ENCODE results near the gene SCARB1.

Gene SCARB1

GRCh38 chr12:124821252-124822200, 42.1 kb downstream of the SCARB1 start:
- TF ChIP-seq SNAI2 (CRISPR knock-in tag; IDR thresholded peaks at IDR 0.05) (no peak), PPARA (CRISPR knock-in tag; IDR thresholded peaks at IDR 0.05; ENCODE audit: borderline replicate concordance) (no peak), ZFP3 (CRISPR knock-in tag; IDR thresholded peaks at IDR 0.05) (no peak), POU6F1 (CRISPR knock-in tag; IDR thresholded peaks at IDR 0.05; ENCODE audit: borderline replicate concordance, low read depth) (no peak), OSR1 (CRISPR knock-in tag; IDR thresholded peaks at IDR 0.05) (no peak), CSDC2 (CRISPR knock-in tag; IDR thresholded peaks at IDR 0.05) (no peak), TOX (CRISPR knock-in tag; IDR thresholded peaks at IDR 0.05; ENCODE audit: borderline replicate concordance) (no peak), ZC3H10 (CRISPR knock-in tag; IDR thresholded peaks at IDR 0.05) (no peak), RARB (CRISPR knock-in tag; IDR thresholded peaks at IDR 0.05) (no peak), PATZ1 (CRISPR knock-in tag; IDR thresholded peaks at IDR 0.05; ENCODE audit: borderline replicate concordance) (no peak)
- ATAC-seq = no peak

GRCh38 chr12:124820199-124820598, 43.5 kb downstream of the SCARB1 start:
- no peak for ATAC-seq
- no peak for TF ChIP-seq PATZ1 (CRISPR knock-in tag; IDR thresholded peaks at IDR 0.05; ENCODE audit: borderline replicate concordance)
- no peak for TF ChIP-seq ZFP3 (CRISPR knock-in tag; IDR thresholded peaks at IDR 0.05)
- TF ChIP-seq ARNTL (CRISPR knock-in tag; IDR thresholded peaks at IDR 0.05; ENCODE audit: borderline replicate concordance, low read depth) = no peak

GRCh38 chr12:124819525-124819924, 44.1 kb downstream of the SCARB1 start:
- ATAC-seq = no peak

GRCh38 chr12:124819080-124819479, 44.6 kb downstream of the SCARB1 start:
- TF ChIP-seq CREB5 (CRISPR knock-in tag; IDR thresholded peaks at IDR 0.05; ENCODE audit: low read depth) = no peak
- no peak for ATAC-seq

More at GRCh38 chr12:124819525-124819924, 44.1 kb downstream of the SCARB1 start:
- TF ChIP-seq ZNF565 (CRISPR knock-in tag; conservative IDR thresholded peaks at IDR 0.05; ENCODE audit: low read depth) (no peak), TCF4 (CRISPR knock-in tag; IDR thresholded peaks at IDR 0.05; ENCODE audit: borderline replicate concordance) (no peak), ARNTL (CRISPR knock-in tag; IDR thresholded peaks at IDR 0.05; ENCODE audit: borderline replicate concordance, low read depth) (no peak), OSR1 (CRISPR knock-in tag; IDR thresholded peaks at IDR 0.05) (no peak)

- ATAC-seq = no peak
- TF ChIP-seq RARB (CRISPR knock-in tag; IDR thresholded peaks at IDR 0.05) (no peak), ZFP3 (CRISPR knock-in tag; IDR thresholded peaks at IDR 0.05) (no peak), TOX (CRISPR knock-in tag; IDR thresholded peaks at IDR 0.05; ENCODE audit: borderline replicate concordance) (no peak), SNAI2 (CRISPR knock-in tag; IDR thresholded peaks at IDR 0.05) (no peak), POU6F1 (CRISPR knock-in tag; IDR thresholded peaks at IDR 0.05; ENCODE audit: borderline replicate concordance, low read depth) (no peak), ZC3H10 (CRISPR knock-in tag; IDR thresholded peaks at IDR 0.05) (no peak), ISL1 (CRISPR knock-in tag; IDR thresholded peaks at IDR 0.05) (no peak), TCF4 (CRISPR knock-in tag; IDR thresholded peaks at IDR 0.05; ENCODE audit: borderline replicate concordance) (no peak), ZNF70 (CRISPR knock-in tag; IDR thresholded peaks at IDR 0.05) (no peak), ZFP30 (CRISPR knock-in tag; IDR thresholded peaks at IDR 0.05) (no peak), ZNF8 (CRISPR knock-in tag; IDR thresholded peaks at IDR 0.05) (no peak), CSDC2 (CRISPR knock-in tag; IDR thresholded peaks at IDR 0.05) (no peak), BACH2 (CRISPR knock-in tag; IDR thresholded peaks at IDR 0.05; ENCODE audit: borderline replicate concordance) (no peak)
Observed at GRCh38 chr12:124817076-124818000, 46.3 kb downstream of the SCARB1 start.
